Thoracic aorta (tissue), 2 donors: ENCODE results near the gene GNAL. TPM values are rescaled to one million over a fixed set of nuclear protein-coding genes. Genes with fewer than 3 reads are reported as not detected.
"Not testable (repeated sequence)": the region's sequence is repeated elsewhere in the genome, so short reads cannot be mapped to it uniquely, and the experiment has no call there.

ENCODE experiments used
- ATAC-seq: fragments of 150-250 bp; one replicate; pipeline ENCODE4 v1.8.0; 2017; ENCODE audit warnings: low read depth; ENCODE audit not compliant: insufficient number of reproducible peaks, low FRiP score
- DNase-seq: peaks from one replicate; pipeline ENCODE4 v3.0.0-alpha.2; 2020; ENCODE audit warnings: low spot score
- H3K27ac ChIP-seq, 2 donors: fragments of 200-600 bp; sonication (generic); 1 replicate in 1 of 2; 2 replicates in 1 of 2; pipeline ENCODE4 v1.5.1; 2016; ENCODE audit warnings: mild to moderate bottlenecking in 2 of 2, moderate library complexity in 2 of 2
- H3K27me3 ChIP-seq: fragments of 200-600 bp; sonication (generic); replicated peaks from 2 replicates; pipeline ENCODE4 v1.6.0; 2016; ENCODE audit warnings: mild to moderate bottlenecking; ENCODE audit not compliant: insufficient read depth
- H3K36me3 ChIP-seq: fragments of 200-600 bp; sonication (generic); one replicate; pipeline ENCODE4 v1.5.1; 2016
- H3K4me1 ChIP-seq, 2 donors: fragments of 200-600 bp; sonication (generic); 1 replicate in 1 of 2; 2 replicates in 1 of 2; pipeline versions ENCODE4 v1.5.1 to v1.6.0; 2016; ENCODE audit warnings: low read depth in 2 of 2, mild to moderate bottlenecking in 1 of 2; ENCODE audit not compliant: control insufficient read depth in 1 of 2
- H3K4me3 ChIP-seq: fragments of 200-600 bp; sonication (generic); 2 replicates; pipeline ENCODE4 v1.5.1; 2016; ENCODE audit warnings: mild to moderate bottlenecking
- H3K9me3 ChIP-seq: fragments of 200-600 bp; sonication (generic); 2 replicates; pipeline ENCODE4 v1.5.1; 2016
- total RNA-seq, 2 donors: library from RNA; depleted of rRNA; stranded (reverse); fragments of >200 nt; gene quantifications; one replicate each; pipeline versions ENCODE4 v1.1.0 to v1.2.3, GENCODE V29; 2016
- TF ChIP-seq, protein P1 (sequence below): fragments of 200-600 bp; sonication (generic); IDR thresholded peaks from one replicate; pipeline ENCODE4 v1.5.1; 2019; ENCODE audit warnings: antibody characterized with exemption

The GNAL gene
- total RNA-seq: 10 to 100 TPM in 1 of 2 donors, 1 to 10 TPM in 1; 4.2 to 20.4 TPM

- Histone ChIP-seq H3K36me3 (no peaks in the 10 kb centered on the region), H3K27ac (peak within 1 kb of the TSS; percentile 65), H3K4me1 (peaks cover 0 to 7% of the 10 kb centered on the region in 2 donors), H3K27me3 (no peaks in the 10 kb centered on the region), H3K4me3 (peak within 1 kb of the TSS; percentile 93), H3K9me3 (no peaks in the 10 kb centered on the region)
- peak; percentile 31 for DNase-seq
- TF ChIP-seq, protein P1, sequence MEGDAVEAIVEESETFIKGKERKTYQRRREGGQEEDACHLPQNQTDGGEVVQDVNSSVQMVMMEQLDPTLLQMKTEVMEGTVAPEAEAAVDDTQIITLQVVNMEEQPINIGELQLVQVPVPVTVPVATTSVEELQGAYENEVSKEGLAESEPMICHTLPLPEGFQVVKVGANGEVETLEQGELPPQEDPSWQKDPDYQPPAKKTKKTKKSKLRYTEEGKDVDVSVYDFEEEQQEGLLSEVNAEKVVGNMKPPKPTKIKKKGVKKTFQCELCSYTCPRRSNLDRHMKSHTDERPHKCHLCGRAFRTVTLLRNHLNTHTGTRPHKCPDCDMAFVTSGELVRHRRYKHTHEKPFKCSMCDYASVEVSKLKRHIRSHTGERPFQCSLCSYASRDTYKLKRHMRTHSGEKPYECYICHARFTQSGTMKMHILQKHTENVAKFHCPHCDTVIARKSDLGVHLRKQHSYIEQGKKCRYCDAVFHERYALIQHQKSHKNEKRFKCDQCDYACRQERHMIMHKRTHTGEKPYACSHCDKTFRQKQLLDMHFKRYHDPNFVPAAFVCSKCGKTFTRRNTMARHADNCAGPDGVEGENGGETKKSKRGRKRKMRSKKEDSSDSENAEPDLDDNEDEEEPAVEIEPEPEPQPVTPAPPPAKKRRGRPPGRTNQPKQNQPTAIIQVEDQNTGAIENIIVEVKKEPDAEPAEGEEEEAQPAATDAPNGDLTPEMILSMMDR: no peak
- ATAC-seq: peak; percentile 86
Measured at GRCh38 chr18:11688972-11689668, at the start of gene GNAL. Gene GNAL (plus strand): TSS chr18:11689264. CDS start chr18:11689564, 300 bp downstream.

- H3K9me3 ChIP-seq, H3K36me3 ChIP-seq, H3K4me1 ChIP-seq, H3K4me3 ChIP-seq, DNase-seq, ATAC-seq, H3K27ac ChIP-seq, H3K27me3 ChIP-seq: not testable (repeated sequence)
Measured at GRCh38 chr18:11647310-11647709, 41.8 kb upstream of the GNAL start.

GRCh38 chr18:11647804-11648203, 41.3 kb upstream of the GNAL start:
- not testable (repeated sequence) for H3K9me3 ChIP-seq, H3K27ac ChIP-seq, H3K36me3 ChIP-seq, ATAC-seq, H3K4me3 ChIP-seq, H3K27me3 ChIP-seq, H3K4me1 ChIP-seq, DNase-seq

DNA sequence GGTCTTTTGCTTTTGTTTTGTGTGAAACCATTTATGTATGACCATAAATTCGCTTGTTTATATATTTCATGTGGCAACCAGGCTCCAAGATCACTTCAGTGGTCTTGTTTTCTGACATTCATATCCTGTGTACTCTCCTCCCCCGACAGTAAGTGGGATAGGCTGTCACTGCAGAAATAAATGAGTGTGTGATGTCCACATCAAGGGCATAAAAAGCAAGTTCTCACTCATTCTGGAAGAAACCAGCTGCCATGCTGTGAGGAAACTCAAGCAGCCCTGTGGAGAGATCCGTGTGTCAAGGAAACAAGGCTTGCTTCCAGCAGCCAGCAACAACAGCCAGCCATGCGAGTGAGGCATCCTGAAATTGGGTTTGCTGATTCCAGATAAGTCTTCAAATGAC, 39.2 kb upstream of the GNAL start:
- no peaks in the 10 kb centered on the region for H3K4me1 ChIP-seq
- DNase-seq (no peak), ATAC-seq (no peak)
- H3K27me3 ChIP-seq: no peaks in the 10 kb centered on the region
- TF ChIP-seq, protein P1: no peak
- no peak overlapping the region for H3K4me3 ChIP-seq
- H3K36me3 ChIP-seq: no peaks in the 10 kb centered on the region
- no peak overlapping the region for H3K27ac ChIP-seq
- no peaks in the 10 kb centered on the region for H3K9me3 ChIP-seq

GRCh38 chr18:11651899-11652298, 37.2 kb upstream of the GNAL start:
- H3K4me3 ChIP-seq: no peak overlapping the region
- H3K9me3 ChIP-seq: no peaks in the 10 kb centered on the region
- no peaks in the 10 kb centered on the region for H3K27me3 ChIP-seq
- H3K27ac ChIP-seq: no peak overlapping the region
- TF ChIP-seq, protein P1: no peak
- DNase-seq: no peak
- ATAC-seq: no peak
- H3K4me1 ChIP-seq: no peaks in the 10 kb centered on the region
- H3K36me3 ChIP-seq: no peaks in the 10 kb centered on the region

- no peak overlapping the region for H3K27ac ChIP-seq
- no peaks in the 10 kb centered on the region for H3K27me3 ChIP-seq
- H3K4me1 ChIP-seq: no peaks in the 10 kb centered on the region
- DNase-seq: no peak
- ATAC-seq: no peak
- no peaks in the 10 kb centered on the region for H3K9me3 ChIP-seq
- no peak overlapping the region for H3K4me3 ChIP-seq
- no peaks in the 10 kb centered on the region for H3K36me3 ChIP-seq
- TF ChIP-seq, protein P1: no peak
Measured at GRCh38 chr18:11653521-11653920, 35.5 kb upstream of the GNAL start.
